DMS53 treated with DMSO at 0.1 percent for 48 hours (cell line): Measurements from ENCODE around the gene AHNAK.

Source experiments
- DNase-seq: peaks from one replicate; lab custom pipeline; 2025; ENCODE audit not compliant: unreplicated experiment; lab: John Stamatoyannopoulos, UW

The AHNAK gene

DNA sequence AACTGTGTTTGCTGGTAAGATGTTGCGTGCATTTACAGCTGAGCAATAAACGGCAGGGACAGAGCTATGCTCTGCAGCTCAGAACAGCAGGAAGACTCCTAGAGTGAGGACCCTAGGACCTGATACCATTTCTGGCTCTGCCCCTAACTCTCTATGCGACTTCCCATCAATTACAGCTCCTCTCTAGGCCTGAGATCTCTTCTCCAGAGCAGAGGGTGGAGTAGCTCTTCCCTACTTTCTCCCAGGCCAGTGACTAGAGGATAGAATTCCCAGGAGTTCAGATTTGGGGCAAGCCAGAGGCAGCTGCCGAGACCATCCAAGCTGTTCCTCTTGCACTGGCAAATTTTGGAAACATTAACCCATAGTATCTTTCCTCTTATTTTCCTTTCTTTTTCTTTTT, 140.6 kb downstream of the AHNAK start:
- no peak for DNase-seq

DNA sequence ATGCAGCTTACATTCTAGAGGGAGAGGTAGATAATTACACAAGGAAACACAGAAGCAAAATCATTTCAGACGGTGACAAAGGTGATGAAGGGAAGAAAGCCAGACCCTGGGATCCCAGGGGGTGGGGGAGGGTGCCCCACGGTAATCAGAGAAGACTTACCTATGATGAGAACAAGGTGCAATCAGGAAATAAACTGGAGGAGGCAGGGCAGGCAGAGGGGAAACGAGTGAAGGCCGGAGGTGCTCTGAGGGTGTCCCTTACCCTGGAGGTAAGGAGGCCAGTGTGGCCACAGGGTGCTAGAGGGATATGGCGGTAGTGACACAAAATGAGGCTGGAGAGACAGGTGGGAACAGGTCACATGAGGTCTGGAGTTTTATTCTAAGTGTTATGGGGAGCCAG, 141.7 kb downstream of the AHNAK start:
- DNase-seq = no peak

DNA sequence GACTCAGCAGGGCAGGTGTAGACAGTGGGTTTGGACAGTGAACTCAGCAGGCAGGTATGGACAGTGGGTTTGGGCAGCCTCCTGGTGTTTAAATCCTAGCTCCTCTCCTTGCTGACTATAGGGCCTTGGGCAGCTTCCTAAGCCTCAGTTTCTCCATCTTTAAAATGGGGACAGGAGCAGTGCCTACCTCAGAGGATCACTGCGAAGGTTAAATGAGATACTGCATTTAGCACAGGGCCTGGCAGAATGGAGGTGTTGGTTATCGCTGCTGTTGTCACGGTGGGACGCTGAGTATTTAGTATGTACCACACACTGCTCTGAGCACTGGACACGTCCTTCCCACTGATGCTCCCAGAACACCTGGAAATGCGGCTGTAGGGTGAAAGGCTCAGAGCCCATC, 142.2 kb downstream of the AHNAK start:
- no peak for DNase-seq

DNA sequence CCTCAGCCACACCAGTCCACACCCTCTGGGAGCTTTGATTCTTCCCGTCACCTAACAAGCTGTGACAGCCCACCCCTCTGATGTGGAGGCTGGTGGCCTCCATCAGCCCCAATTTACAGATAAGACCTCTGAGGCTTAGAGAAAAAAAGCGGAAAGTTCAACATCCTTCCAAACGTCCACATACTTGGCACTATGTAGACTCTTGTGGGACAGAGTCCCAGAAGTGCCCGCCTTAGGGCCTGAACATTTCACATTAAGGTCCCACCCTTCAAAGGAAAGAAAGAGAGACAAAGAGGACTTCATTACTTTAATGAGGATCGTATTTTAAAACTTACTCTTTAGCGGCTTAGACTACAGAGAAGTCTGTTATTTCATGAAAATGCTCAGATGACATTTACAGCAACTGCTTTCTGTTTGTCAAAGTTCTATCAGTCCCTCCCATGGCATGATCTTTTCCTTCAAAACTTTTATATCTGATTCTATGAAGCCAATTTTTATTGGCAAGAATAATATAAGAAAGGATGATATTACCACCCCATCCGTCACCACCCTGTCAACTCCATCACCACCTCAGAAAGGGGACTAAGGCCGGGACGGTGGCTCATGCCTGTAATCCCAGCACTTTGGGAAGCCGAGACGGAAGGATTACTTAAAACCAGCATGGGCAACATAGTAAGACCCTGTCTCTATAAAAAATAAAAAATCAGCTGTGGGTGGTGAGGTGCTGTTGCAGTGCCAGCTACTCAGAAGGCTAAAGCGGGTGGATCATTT, 143.5 kb downstream of the AHNAK start:
- no peak for DNase-seq

DNA sequence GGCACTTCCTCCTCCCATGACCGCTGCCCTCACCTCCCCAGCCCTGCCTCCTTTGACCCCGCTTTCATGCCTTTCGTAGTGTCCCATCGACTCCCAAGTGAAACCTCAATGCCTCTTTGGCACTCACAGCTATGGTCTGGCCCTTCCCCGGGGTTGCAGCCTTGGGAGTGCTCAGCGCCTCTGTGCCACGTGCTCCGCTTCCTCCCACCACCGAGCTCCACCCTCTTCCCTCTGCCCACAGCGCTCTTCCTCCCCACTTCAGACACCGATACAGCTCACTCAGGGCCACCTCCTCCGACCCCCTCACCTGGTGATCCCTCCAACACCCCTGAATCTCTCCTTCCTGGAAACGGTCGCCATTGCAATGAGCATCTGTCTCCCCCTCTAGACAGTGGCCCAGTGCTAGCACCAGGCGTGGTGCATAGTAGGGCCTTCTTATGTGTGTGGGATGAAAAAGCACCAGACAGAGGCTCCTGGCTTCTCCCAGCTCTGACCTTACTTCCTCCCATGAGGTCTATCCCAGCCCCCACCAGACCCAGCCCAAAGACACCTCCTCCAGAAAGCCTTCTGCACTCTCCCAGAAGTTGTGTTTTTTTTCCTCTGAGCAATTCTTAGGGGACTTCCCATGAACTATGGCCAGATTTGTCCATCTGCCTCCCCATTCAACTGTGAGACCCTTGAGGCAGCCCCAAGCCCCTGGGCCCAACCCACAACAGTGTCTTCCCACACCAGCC, 144.2 kb downstream of the AHNAK start:
- DNase-seq = no peak

DNA sequence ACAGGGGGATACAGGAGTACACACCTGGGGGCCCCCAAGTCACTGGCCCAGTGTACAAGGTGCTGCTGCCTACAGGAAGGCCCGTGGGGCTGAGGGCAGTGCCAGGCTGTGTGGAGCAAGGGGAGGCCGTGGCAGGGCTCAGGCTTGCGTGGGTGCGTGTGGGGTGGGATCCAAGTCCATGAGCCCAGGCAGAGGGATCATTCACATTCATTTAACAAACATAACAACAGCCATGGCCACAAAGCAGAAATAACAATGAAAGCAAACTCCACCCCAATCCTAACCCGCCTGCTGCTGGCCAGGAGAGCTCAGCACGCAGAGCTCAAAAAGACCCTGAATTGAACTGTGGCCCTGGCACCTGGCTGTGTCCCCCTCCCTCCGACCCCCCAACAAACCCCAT, 144.8 kb downstream of the AHNAK start:
- no peak for DNase-seq

DNA sequence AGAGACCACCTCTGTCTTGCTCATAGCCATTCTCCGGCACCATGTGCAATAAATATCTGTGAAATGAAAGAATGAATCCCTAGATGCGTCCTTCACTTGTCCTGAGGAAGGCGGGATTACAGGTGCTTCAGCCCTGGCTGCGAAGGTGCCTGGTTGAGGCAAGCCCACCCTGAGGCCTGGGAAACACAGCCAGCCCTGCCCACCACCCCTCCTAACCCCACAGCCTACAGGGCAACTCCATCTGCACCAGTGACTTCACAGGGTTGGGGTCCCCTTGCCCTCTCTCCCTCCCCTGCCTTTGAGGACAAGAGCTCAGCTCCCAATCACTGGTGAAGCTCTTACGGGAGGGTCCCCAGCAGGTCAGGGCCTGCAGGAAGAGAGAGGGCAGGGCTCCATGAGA, 145.2 kb downstream of the AHNAK start:
- no peak for DNase-seq

DNA sequence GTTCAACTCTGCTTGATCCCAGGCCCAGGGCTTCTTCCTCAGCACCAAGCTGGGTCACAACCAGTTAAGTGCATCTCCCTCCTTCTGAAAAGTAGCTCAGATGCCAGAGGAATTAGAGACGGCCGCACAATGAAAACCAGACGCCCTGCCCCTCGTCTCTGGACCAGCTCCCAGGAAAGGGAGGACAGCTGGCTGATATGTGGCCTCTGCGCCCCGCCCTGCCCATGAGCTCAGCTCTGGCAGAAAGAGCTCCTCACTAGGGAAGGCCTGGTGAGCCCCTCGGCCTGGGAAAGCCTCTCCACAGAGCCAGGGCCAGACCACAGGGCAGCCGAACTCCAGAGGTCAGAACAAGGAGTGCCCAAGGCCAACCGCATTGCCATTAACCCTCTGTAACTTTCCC, 145.8 kb downstream of the AHNAK start:
- no peak for DNase-seq

DNA sequence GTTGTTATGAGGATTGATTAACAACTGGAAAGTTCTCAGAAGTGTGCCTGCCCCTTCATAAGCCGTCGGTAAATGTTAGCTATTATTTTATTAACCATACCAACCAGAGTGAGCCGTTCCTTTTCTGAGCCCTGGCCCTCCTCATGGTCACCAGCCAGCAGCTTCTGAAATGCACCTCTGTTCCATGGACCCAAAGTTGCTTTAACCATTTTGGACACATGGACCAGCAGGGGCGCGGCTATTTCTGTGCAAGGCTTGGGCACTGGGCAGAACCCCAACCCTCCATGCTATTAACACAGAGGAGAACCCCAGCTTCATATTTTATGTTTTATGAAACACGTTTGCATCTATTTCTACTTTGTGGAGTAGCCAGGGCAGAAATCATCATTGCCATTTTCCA, 146.3 kb downstream of the AHNAK start:
- DNase-seq = no peak

DNA sequence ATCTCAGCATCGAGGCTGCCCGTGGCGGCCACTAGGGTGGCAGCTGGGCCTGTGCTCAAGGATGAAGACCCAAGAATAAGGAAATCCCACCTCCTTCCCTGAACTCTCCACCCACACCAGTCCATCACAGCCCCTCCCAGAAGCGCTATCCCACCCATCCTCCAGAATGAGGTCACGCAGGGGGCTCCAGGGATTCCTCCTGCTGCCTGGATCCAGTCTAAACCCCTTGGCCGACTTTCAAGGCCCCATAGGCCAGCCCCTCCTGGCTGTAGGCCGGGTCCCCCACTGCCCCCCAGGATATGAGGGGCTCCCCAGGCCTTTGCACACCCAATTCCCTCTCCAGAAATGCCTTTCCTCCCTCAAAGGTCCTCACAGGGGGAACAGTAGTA, 146.7 kb downstream of the AHNAK start:
- no peak for DNase-seq

DNA sequence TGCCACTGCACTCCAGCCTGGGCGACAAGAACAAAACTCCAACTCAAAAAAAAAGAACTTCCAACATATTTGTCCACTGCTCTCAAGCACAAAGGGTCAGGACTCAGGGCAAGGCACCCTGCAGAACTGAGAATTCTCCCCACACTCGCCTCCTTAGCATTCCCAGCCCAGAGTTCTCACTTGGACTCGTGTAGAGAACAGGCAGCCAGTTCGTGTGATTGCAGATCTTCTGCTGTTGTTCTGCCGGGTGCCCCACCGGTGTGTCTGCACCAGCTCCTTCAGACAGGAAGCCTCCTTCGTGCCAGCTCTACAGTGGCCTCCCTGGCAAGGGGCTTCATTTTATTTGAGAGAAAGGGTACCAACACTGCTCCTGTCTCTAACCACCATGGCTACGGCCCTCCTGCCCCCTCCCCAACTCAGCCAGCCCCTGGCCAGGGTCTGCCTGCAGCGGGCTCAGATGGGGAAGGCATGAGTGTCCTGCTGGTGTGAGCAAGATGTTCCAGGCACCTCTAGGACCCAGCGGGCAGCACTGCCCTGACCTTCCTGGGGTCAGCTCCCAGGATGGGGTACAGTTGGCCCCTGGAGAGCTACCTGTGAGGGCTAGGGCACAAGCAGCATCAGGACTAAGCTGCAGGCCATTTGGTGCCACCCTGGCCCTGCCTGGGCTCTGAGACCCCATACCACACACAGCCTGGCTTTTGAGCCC, 147.3 kb downstream of the AHNAK start:
- DNase-seq = no peak

DNA sequence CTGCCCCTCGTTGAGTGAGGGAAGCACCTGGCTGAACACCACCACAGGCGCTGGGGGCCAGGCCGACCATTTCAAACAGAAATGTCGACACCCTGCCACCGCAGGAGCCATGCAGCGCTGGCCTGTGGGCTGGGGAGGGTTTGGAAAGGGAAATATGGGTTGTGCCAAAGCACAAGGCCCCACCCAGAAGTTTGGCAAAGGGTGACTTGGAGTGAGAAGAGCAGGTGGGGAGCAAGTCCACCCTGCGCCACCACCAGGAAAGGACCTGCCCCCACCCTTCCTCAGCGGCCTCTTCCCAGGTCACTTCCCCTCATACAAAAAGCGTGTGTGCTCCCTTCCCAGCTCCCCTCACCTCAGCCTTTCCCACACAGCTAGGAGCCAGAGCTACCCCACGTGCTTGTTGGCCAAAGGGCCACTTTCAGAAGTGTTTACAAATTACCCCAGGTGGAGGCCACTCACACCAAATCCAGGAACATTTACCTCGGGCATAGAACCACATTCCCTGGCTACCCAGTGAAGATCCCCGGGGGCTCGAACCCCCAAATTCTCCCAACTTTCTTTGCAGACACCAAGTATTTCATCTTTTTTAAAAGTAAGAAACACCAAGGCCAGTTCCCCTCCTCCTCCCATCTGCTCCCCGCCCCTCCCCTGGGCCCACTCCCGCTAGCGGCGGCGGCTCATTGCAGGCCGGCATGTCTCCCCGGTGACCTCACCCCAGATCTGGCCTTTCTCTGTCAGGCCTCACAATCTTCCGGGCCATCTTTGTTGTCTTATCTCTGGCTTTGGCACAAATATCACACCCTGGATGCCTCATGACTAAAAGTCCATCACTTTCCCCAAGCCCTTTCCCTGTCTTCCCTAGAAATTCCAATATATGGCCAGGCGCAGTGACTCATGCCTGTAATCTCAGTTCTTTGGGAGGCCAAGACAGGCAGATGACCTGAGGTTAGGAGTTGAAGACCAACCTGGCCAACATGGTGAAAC, 148.3 kb downstream of the AHNAK start:
- no peak for DNase-seq

DNA sequence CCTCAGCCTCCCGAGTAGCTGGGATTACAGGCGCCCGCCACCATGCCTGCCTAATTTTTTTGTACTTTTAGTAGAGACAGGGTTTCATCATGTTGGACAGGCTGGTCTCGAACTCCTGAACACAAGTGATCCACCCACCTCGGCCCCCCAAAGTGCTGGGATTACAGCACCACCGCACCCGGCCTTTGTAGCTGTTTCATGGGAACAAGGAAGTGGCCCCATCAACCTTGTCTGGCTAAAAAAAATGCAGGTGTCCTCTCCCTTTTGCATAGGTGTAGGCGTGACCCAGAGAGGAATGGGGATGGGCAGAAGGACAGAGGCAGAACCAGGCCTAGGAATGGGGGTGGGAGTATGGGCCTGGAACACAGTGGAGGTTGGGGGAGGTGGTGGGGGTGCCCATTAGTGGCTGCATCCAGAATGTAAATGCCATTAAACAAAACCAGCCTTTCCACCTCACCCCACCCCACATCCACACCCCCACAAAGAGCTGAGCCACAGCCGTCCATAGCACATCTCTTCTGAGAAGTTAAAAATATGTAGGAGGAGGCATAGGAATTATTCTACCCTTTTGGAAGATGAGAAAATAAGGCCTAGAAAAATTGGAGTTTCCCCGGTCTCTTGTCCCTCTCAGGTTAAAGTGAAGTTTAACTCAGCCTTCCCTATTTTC, 150.6 kb downstream of the AHNAK start:
- no peak for DNase-seq

DNA sequence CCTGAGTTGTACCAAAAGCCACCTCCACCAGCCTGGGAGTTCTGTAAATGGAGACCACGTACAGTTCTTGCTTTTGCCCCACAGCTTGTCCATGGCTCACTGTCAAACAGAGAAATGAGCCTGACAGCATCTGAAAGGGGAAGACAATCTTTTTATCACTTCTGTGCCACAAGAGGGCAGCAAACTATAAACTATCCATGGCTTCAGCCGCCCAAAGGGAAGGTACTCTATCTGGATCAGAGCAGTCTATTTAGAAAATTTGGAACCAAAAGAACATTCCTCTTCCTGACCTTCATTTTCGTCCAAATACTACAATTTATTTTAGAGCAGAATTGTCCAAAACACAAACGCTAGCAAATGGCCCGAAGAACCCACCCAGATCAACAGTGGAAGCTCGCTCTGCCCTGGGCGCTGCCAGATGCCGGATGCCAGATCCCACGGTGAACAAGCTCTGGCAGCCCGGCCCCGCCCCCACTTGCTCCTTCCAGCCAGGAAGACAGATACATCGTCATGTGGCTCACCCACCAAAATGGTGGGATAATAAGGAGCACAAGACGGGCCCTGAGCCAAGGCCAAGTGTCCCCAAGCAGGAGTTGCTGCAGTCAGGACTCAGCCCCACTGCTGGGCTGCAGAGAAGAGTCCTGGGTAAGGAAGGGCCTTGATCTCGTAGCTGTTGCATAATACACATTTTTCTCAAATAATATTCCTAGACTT, 151.6 kb downstream of the AHNAK start:
- DNase-seq = peak; percentile 85

DNA sequence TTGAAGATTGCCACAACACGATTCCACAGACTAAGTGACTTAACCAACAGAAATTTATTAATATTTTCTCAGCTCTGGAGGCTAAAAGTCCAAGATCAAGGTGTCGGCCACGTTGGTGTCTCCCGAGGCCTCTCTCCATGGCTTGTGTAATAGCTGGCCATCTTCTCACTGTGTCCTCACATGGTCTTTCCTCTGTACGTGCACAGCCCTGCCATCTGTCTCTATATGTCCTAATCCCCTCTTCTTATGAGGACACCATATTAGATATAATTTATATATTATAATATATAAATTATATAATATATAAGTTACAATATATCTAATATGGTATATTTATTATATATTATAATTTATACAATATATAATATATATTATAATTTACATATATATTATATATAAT, 152.9 kb downstream of the AHNAK start:
- DNase-seq = no peak

DNA sequence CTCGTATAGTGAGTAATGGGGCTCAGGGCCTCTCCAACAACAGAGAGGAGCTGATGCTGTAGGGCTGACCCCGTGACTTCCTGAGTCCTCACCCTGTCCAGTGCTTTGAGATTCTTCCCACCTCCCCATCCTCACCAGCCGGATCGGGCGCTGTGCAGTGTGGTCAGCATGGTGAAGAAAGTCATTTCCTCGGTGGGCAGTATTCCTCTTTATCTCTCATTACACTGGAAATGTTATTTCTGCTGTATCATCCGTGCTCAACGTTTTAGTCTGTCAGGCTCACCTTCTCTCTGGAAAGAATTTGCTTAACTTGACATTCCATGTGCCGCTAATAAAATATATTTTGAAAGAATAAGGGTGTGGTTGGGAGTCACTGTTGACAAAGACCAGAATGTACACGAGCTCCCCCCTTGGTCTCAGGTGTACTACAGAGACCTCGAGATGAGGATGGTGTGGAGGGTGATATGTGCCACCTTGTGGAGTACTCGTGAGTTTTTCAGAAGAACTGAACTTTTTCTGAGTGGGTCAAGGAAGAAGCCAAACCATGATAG, 153.5 kb downstream of the AHNAK start:
- DNase-seq = no peak

DNA sequence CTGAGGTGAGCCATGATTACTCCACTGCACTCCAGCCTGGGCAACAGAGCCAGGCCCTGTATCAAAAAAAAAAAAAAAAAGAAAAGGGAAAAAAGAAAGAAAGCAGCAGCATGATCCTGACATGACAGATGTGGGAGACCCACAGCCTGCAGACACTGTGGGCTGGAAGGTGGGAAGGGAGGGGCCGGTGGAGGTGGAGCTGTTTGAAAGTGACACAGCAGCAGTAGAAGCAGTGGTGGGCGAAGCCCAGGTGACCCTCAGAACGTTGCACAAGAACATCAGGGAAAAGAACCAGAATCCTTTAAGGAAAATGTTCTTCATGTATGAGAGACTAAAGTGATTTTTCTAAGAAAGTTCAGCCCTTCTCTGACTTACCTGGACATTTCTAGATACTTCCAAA, 154.1 kb downstream of the AHNAK start:
- DNase-seq = no peak

DNA sequence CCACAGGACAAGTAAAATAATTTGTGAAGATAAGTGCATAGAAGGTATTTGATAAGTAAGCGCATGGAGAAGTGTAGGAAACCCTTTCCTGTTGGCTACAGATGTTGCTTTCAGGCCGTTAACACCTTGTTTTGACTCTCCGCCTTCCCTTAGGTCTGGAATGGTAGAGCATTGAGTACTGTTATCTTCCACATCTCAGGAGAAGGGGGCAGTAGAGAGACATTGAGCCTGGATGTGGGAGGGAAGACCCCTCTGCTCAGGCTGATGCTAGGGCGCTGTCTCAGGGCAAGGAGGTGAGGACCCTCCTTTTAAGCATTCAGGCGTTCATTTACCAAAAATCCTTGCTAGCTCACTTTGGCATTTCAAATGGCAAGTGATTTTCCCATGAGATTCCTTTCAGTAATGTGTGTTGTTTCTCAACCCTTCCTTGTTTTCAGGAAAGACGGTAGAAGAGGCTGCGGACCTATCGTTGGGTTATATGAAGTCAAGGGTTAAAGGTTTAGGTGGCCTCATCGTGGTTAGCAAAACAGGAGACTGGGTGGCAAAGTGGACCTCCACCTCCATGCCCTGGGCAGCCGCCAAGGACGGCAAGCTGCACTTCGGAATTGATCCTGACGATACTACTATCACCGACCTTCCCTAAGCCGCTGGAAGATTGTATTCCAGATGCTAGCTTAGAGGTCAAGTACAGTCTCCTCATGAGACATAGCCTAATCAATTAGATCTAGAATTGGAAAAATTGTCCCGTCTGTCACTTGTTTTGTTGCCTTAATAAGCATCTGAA, 154.8 kb downstream of the AHNAK start:
- DNase-seq = no peak

DNA sequence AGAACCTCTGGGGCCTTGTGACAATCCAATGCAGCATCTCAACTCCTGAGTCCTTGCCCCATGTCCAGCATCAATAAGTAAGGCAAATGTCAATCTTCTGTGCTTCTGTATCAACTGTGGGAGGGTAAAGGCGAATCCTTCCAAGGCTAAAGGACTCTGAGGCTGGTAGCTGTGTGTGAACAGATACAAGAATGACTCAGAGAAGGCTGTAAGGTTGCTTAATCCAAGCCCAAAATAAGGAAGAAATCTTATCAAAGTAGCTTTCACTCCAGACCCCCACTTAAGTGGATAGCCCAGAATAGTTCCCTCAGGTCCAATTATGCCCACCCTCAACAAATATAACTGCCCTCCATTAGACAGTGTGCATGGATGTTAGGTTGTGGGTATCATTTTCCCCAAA, 155.9 kb downstream of the AHNAK start:
- no peak for DNase-seq
